Spleen (tissue), 7 donors: ENCODE data around the gene EDN2.

Experiments used
- POLR2A ChIP-seq, 3 donors: fragments of 450-650 bp; IDR thresholded peaks; one replicate each; pipeline ENCODE4 v1.5.1; 2017; ENCODE audit warnings: antibody characterized with exemption in 3 of 3, mild to moderate bottlenecking in 1 of 3
- POLR2AphosphoS5 ChIP-seq, 3 donors: sonication (generic); formaldehyde crosslinking; IDR thresholded peaks; one replicate each; pipeline ENCODE4 v1.5.1; 2017; ENCODE audit warnings: antibody characterized with exemption in 3 of 3
- TF ChIP-seq, protein P1 (sequence below), 11 experiments: fragments of 200-600 bp in 7 of 11; fragments of 450-650 bp in 4 of 11; sonication (generic) in 4 of 11; IDR thresholded peaks in 8 of 11; conservative IDR thresholded peaks in 3 of 11; 1 replicate in 7 of 11; 2 replicates in 4 of 11; pipeline versions ENCODE4 v1.4.0 to v1.8.0; 2016 to 2021; ENCODE audit warnings: antibody characterized with exemption in 11 of 11, inconsistent platforms in 4 of 11, mild to moderate bottlenecking in 1 of 11
- donor health status: DM: no; HTN: no; CAD: no; lungs with moderate emphysema.
- donor health status: DM: no; HTN: no; CAD: no.
- donor health status: DM: no; HTN: no; CAD: no.

DNA sequence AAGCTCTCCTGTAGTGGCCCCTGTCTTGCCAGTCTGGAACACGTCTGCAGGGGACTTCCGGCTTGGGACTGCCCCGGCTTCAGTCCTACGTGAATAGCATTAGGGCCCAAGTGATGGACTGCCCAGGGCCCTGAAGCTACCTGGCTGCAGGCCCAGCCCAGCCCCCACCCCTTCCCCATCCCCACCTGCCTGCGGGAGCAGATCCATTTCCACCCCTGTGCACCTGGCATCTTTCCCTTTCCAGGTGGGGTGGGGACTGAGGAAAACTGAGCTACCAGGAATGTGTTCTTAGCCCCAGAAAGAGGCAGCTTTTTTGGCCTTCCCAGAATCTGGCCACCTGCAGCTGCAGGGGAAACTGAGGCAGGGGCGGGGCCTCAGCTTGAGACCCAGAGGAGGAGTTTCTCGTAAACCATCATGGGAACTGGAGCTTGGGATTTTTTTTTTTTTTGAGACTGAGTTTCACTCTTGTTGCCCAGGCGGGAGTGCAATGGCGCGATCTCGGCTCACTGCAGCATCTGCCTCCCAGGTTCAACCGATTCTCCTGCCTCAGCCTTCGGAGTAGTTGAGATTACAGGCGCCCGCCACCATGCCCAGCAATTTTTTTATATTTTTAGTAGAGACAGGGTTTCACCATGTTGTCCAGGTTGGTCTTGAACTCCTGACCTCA lies 3.2 kb downstream of the EDN2 start:
- TF ChIP-seq, protein P1, sequence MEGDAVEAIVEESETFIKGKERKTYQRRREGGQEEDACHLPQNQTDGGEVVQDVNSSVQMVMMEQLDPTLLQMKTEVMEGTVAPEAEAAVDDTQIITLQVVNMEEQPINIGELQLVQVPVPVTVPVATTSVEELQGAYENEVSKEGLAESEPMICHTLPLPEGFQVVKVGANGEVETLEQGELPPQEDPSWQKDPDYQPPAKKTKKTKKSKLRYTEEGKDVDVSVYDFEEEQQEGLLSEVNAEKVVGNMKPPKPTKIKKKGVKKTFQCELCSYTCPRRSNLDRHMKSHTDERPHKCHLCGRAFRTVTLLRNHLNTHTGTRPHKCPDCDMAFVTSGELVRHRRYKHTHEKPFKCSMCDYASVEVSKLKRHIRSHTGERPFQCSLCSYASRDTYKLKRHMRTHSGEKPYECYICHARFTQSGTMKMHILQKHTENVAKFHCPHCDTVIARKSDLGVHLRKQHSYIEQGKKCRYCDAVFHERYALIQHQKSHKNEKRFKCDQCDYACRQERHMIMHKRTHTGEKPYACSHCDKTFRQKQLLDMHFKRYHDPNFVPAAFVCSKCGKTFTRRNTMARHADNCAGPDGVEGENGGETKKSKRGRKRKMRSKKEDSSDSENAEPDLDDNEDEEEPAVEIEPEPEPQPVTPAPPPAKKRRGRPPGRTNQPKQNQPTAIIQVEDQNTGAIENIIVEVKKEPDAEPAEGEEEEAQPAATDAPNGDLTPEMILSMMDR (IDR thresholded peaks at IDR 0.05 in 8 of 11, conservative IDR thresholded peaks at IDR 0.05 in 3 of 11), result no peak
- TF ChIP-seq POLR2A (IDR thresholded peaks at IDR 0.05), result no peak
- TF ChIP-seq POLR2AphosphoS5 (IDR thresholded peaks at IDR 0.05), result no peak
